ENCODE results near the gene NUMA1. TPM values are rescaled to one million over a fixed set of nuclear protein-coding genes. Genes with fewer than 3 reads are reported as not detected.
A peak's percentile ranks its signal among the peaks of the same experiment; 100 is the strongest.

NUMA1 gene
- total RNA-seq, 1 experiment from 2014 or later, result 109 TPM

GRCh38 chr11:72102162-72102561, 21.8 kb upstream of the NUMA1 start:
- TF ChIP-seq CTCF (IDR thresholded peaks at IDR 0.05; ENCODE audit: unreplicated experiment), result no peak
- Mint-ChIP-seq H3K27ac (ENCODE audit: low read depth, unreplicated experiment) (peak overlapping the region; percentile 100), H3K9me3 (ENCODE audit: unreplicated experiment) (no peaks in the 10 kb centered on the region), H3K4me3 (ENCODE audit: unreplicated experiment) (peak overlapping the region; percentile 100), H3K4me1 (ENCODE audit: insufficient read depth, unreplicated experiment) (peaks cover 43% of the 10 kb centered on the region), H3K36me3 (ENCODE audit: insufficient read depth, unreplicated experiment) (peaks cover 57% of the 10 kb centered on the region), H3K27me3 (ENCODE audit: insufficient read depth, unreplicated experiment) (no peaks in the 10 kb centered on the region)
- ChIA-PET CTCF (interaction anchor here (0.8 to 6.3 kb wide), 9 partner anchors 9 to 344 kb away, joined by 3 to 47 read pairs (median 8); no protein-coding TSS in a partner anchor), POLR2A (interaction anchor here (0.7 to 6.7 kb wide), 25 partner anchors 10 to 329 kb away, joined by 3 to 73 read pairs (median 5); partner anchors contain the start of genes ANAPC15, INPPL1 and RNF121)
- DNase-seq (ENCODE audit: unreplicated experiment), result no peak
- no TSS peak for BruUV-seq (replicated peaks)
- intact Hi-C loops (cut with micrococcal nuclease), result loop anchor here (2.0 kb wide), 1 partner anchor 123 kb away; the partner anchor contains the start of gene INPPL1

DNA sequence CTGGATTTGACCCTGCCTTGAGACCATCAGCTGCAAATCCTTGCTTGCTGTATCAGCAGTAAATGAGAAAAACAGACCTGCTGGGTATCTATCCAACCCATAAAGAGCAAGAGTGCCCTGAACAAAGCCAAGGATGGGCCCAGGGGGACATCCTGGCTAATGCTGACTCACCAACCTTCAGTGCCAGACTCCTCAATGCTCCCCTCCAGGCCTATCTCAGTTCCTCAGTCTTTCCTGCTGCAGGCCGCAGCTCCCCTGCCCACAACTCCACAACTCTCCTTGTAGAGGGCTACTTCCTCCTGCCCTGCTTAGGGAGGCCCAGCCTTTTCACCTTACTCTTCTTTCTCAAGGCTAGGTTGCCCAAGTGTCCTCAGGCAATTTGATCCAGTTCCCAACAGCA, 20.1 kb upstream of the NUMA1 start:
- peak overlapping the region; percentile 100 for H3K27ac Mint-ChIP-seq (ENCODE audit: low read depth, unreplicated experiment)
- H3K4me3 Mint-ChIP-seq (ENCODE audit: unreplicated experiment), result no peak overlapping the region
- ChIA-PET CTCF (interaction anchor here (0.6 to 6.3 kb wide), 8 partner anchors 10 to 314 kb away, joined by 3 to 47 read pairs (median 16); no protein-coding TSS in a partner anchor), POLR2A (interaction anchor here (0.9 to 6.7 kb wide), 10 partner anchors 8 to 122 kb away, joined by 3 to 73 read pairs (median 12); partner anchors contain the start of gene ANAPC15)
- BruUV-seq (replicated peaks), result no TSS peak
- intact Hi-C loops (cut with micrococcal nuclease), result no loop called here
- H3K4me1 Mint-ChIP-seq (ENCODE audit: insufficient read depth, unreplicated experiment), result peaks cover 43% of the 10 kb centered on the region
- no peak for TF ChIP-seq CTCF (IDR thresholded peaks at IDR 0.05; ENCODE audit: unreplicated experiment)
- H3K36me3 Mint-ChIP-seq (ENCODE audit: insufficient read depth, unreplicated experiment), result peaks cover 67% of the 10 kb centered on the region
- no peak for DNase-seq (ENCODE audit: unreplicated experiment)
- no peaks in the 10 kb centered on the region for H3K9me3 Mint-ChIP-seq (ENCODE audit: unreplicated experiment)
- no peaks in the 10 kb centered on the region for H3K27me3 Mint-ChIP-seq (ENCODE audit: insufficient read depth, unreplicated experiment)

GRCh38 chr11:72100009-72100408, 19.7 kb upstream of the NUMA1 start:
- no peak for DNase-seq (ENCODE audit: unreplicated experiment)
- no peak for TF ChIP-seq CTCF (IDR thresholded peaks at IDR 0.05; ENCODE audit: unreplicated experiment)
- Mint-ChIP-seq H3K27me3 (ENCODE audit: insufficient read depth, unreplicated experiment) (no peaks in the 10 kb centered on the region), H3K27ac (ENCODE audit: low read depth, unreplicated experiment) (peak overlapping the region; percentile 100), H3K9me3 (ENCODE audit: unreplicated experiment) (no peaks in the 10 kb centered on the region), H3K36me3 (ENCODE audit: insufficient read depth, unreplicated experiment) (peaks cover 69% of the 10 kb centered on the region), H3K4me1 (ENCODE audit: insufficient read depth, unreplicated experiment) (peaks cover 43% of the 10 kb centered on the region), H3K4me3 (ENCODE audit: unreplicated experiment) (no peak overlapping the region)
- POLR2A ChIA-PET, result interaction anchor here (0.9 to 6.7 kb wide), 10 partner anchors 8 to 123 kb away, joined by 3 to 73 read pairs (median 12); partner anchors contain the start of gene ANAPC15
- no TSS peak for BruUV-seq (replicated peaks)
- CTCF ChIA-PET, result interaction anchor here (0.6 to 6.3 kb wide), 6 partner anchors 9 to 83 kb away, joined by 3 to 47 read pairs (median 28); no protein-coding TSS in a partner anchor
- intact Hi-C loops (cut with micrococcal nuclease), result no loop called here

GRCh38 chr11:72098741-72099140, 18.4 kb upstream of the NUMA1 start:
- peaks cover 62% of the 10 kb centered on the region for H3K36me3 Mint-ChIP-seq (ENCODE audit: insufficient read depth, unreplicated experiment)
- no TSS peak for BruUV-seq (replicated peaks)
- H3K27me3 Mint-ChIP-seq (ENCODE audit: insufficient read depth, unreplicated experiment), result no peaks in the 10 kb centered on the region
- intact Hi-C loops (cut with micrococcal nuclease), result no loop called here
- ChIA-PET POLR2A (interaction anchor here (1.6 to 6.7 kb wide), 4 partner anchors 13 to 81 kb away, joined by 3 to 42 read pairs (median 22); no protein-coding TSS in a partner anchor), CTCF (interaction anchor here (0.6 to 6.3 kb wide), 6 partner anchors 8 to 136 kb away, joined by 3 to 47 read pairs (median 11); no protein-coding TSS in a partner anchor)
- peaks cover 36% of the 10 kb centered on the region for H3K4me1 Mint-ChIP-seq (ENCODE audit: insufficient read depth, unreplicated experiment)
- H3K27ac Mint-ChIP-seq (ENCODE audit: low read depth, unreplicated experiment), result no peak overlapping the region
- no peak overlapping the region for H3K4me3 Mint-ChIP-seq (ENCODE audit: unreplicated experiment)
- H3K9me3 Mint-ChIP-seq (ENCODE audit: unreplicated experiment), result no peaks in the 10 kb centered on the region
- DNase-seq (ENCODE audit: unreplicated experiment), result no peak
- TF ChIP-seq CTCF (IDR thresholded peaks at IDR 0.05; ENCODE audit: unreplicated experiment), result no peak
